GM18867 (cell line): Measurements from ENCODE around the gene SFT2D1.
"Not testable (repeated sequence)": the region's sequence is repeated elsewhere in the genome, so short reads cannot be mapped to it uniquely, and the experiment has no call there.

Source experiments
- ATAC-seq: cut with Tn5 transposase; IDR thresholded peaks from one replicate; pipeline ENCODE4 v1.9.1; 2021; ENCODE audit warnings: mild to moderate bottlenecking, moderate library complexity; ENCODE audit not compliant: unreplicated experiment

The SFT2D1 gene

DNA sequence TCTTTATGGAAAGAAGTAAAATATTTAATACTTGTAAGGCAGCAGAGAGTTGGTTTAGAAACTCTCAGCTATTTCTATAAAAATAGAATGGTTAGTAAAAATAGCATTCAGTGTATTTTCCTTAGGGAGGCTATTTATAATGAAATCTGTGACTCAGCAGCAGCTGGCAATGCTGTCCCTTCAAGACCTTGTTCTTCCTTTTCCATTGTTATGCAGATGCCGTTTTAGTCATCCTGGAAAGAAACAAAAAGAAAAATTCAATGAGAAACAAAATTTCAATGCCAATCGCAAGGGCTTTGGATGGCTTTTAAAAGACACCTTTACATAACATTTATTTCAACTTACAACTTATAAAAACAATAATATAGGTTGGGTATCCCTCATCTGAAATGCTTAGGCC is 22.9 kb upstream of the SFT2D1 start:
- ATAC-seq: no peak

DNA sequence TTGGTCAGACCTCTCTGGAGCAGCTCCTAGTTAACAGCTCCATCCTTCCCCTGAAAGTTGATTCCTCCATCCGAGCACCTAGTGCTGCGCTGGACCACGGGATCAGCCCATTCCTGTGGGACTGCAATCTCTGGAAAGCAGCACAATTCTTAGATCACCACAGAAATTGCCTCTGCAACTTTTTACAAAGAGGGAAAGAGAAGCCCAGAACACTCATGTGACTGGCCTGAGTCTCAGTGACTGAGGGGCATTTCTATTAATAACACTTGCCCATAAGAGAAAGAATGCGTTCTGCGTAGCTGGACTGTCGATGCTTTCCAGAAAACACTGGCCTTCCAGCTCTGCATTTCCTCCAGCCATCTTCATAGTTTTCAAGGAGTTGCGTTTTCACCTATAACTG is 22.1 kb upstream of the SFT2D1 start:
- no peak for ATAC-seq

DNA sequence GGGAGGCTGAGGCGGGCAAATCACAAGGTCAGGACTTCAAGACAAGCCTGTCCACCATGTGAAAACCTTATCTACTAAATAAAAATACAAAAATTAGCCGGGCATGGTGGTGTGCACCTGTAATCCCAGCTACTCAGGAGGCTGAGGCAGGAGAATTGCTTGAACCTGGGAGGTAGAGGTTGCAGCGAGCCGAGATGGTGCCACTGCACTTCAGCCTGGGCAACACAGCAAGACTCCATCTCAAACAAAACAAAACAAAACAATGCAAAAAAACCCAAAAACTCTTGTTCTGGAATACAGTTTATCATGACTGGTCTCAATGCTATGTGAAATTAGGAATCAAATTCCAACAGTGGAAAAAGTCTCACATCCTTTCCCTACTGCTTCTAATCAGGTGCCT is 20.1 kb upstream of the SFT2D1 start:
- not testable (repeated sequence) for ATAC-seq

DNA sequence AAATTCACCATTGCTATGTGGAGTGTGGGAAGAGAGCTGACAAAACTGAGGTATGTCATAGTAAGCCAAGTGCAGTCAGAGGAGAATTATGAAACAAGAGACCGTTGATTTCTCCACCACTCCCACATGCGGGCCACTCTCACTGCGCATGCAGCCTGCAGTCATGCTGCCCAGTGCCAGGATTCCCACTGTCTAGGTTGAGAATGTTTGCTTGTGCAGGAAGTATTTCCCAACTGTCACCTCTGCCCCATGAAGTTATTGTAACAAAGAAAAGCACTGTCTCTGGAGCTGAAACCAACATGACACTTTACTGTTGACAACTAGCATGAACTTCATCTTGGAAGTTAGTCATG is 18.7 kb upstream of the SFT2D1 start:
- no peak for ATAC-seq

DNA sequence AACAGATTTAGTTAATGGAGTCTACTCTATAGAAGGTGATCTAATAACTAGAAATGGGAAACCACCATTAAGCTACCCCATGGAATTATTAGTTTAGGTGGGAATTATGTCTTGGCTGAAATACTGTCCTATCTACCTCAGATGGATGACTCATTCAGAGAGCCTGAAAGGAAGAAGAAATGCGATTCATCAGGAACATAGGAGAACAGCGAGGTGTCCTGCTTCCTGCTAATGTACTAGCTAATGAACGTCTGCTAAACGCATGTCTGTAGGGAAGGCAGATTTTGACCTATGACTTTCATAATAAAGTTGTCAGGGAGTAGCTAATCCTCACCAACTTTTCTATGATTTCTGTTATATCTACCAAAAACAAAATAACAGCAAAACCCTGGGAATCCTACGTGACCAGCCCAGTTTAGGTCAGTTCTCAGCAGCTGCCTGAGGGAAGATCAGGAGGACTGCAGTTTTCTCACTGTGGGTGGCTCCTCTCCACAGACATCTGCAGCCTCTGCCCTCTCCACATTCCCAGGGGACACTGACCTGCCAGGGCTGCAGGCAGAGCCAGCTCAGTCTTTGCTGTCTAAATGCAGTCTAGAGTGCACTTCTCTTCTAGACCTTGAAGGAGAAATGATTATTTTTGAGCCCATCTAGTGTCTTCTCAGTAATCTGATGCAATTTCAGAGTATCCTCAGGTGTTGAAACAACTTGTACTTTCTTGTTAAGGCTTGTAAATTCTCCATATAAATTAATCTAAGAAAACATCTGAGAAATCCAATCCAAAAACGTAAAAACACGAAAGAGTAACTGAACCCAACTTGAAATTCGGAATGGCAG is 18.1 kb upstream of the SFT2D1 start:
- ATAC-seq: no peak

DNA sequence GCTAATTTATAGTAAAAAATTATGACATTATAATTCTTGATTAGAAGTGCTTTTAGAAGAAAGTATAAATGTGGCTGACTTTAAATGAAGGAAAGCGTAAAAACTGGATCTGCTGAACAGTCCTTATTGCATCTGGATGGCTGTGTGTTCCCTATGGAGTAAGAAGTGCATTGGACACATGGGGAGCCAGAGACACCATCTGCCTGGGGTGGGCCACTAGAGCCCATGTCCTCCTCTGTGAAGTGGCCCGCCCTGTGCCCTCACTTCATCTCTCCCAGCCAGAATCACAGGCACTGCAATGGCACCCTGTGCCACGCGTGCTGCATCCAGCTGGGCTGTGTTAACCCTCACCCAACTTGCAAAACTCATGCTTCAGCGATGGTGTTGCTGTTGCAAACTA is 13.2 kb upstream of the SFT2D1 start:
- ATAC-seq: no peak

DNA sequence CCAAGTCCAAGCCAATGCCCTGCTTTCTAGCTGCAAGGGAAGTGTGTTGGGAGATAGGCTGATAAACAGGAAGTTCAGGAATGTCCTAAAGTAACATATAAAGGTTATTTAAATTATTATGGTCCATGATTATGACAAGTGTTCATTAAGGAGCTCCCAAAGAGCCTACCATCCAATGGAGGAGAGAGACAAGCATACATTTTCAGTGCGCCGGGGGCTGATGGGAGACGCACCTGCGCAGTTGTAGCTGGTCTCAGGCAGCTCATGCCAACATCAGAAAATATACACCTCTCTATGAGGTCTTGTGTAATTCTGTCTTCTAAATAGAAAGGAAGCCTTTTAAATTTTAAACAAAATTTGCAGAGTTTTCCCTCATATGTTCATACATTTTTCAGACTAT is 12.6 kb upstream of the SFT2D1 start:
- ATAC-seq: no peak

DNA sequence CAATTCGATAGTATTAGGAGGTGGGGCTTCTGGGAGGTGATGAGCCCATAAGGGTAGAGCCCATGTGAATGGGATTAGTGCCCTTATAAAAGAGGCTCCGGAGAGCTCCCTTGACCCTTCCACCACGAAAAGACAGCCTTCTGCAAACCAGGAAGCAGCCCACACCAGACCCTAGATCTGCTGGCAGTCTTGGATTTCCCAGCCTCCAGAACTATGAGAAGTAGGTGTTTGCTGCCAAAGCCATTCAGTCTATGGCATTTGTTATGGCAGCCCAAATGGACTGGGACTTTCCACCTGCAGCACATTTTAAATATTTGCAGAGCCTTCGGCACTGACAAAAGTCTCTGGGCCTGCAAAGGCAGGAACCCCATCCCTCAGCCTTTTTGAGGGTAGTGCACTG is 11.8 kb upstream of the SFT2D1 start:
- ATAC-seq: no peak

DNA sequence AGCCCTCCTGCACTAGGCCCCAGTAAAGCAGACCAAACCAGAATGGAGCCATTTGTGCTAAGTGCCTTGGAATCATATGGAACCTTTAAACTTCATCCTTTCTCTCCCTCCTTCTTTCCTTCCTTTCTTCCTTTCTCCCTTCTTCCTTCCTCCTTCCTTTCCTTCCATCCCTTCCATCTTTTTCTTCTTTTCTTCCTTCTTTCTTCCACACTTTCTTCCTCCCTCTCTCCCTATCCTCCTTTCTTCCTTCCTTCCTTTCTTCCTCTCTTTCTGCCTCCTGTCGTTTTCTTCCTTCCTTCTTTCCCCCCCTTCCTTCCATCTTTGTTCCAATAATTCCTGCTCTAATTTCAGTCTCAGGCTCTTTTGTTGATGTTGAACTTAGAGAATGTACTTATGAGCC is 11.2 kb upstream of the SFT2D1 start:
- ATAC-seq: no peak

DNA sequence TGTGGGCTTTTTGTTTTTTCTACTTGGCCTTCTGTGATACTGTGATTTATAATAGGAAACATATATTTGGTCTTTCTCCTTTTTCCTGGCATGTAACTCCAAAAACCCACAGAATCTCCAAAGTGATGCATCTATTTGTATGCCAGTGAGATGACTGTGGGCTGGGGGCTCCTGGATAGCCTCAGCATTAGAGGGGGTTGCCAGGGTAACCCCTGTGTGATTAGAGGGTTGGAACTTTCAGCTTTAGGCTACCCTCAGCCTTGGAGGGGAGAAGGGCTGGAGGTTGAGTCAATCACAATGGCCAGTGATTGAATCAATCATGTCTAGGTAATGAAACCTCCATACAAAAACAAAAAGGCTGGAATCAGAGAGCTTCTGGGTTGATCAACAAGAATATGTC is 10.6 kb upstream of the SFT2D1 start:
- ATAC-seq: no peak

DNA sequence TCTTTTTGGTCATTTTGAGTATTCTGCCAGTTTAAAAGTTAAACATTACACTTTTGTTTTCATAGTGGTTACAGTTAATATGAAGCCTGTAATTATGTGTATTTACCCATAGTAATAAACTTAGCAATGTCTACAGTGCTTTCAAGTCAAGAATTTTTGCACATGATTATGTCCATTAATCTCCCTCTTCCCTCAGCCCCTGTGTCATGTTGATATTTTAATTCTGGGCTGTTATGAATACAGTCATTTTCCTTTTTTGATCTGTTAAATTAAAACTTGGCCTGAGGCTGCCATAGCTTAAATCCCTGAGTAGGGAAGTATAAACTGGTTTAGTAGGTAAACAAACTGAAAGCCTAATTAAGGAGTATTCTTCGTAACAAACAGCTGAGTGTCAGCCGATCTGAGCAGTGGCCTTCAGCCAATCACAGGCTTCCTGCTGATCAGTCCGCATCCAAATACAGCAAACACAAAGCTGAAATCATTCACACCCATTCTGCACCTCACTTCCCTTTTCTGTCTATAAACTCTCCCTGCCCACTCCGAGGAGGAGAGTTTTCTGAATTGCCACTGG is 9.5 kb upstream of the SFT2D1 start:
- peak; percentile 98 for ATAC-seq

DNA sequence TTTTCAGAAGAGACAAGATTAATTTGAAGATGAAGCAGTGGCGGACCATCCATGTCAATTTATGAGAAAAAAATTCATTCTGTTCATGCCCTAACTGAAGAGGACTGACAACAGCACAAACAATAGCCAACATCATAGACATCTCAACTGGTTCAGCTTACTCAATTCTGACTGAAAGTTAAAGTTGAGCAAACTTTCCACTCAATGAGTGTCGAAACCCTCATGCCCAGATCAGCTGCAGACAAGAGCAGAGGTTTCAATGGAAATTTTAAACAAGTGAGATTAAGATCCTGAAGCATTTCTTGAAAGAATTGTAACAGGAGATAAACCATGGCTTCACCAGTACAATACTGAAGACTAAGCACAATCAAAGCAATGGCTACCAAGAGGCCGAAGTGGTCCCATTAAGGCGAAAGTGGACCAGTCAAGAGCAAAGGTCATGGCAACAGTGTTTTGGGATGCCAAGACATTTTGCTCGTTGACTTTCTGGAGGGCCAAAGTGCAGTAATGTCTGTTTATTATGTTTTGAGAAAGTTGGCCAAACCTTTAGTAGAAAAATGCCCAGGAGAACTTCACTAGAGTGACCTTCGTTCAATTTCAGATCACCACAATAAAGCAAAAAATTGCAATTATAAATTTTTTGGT is 6.1 kb upstream of the SFT2D1 start:
- ATAC-seq: no peak

DNA sequence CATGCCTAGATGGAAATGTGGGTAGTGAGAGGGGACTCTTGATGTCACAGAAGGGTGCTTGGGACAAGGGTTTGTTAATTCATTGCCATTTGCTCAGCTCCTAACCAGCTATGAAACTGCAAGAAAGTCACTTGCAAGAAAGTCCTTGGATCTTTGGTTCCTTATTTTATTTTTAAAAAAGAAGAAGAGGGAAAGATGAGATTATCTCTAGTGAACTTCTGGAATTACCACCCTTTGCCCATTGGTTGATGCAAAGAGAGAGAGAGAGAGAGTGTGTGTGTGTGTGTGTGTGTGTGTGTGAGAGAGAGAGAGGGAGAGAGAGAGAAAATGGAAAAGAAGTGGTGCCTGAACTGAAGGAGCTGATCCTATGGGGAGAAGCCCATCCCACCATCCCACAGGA is 4.6 kb upstream of the SFT2D1 start:
- ATAC-seq: no peak

DNA sequence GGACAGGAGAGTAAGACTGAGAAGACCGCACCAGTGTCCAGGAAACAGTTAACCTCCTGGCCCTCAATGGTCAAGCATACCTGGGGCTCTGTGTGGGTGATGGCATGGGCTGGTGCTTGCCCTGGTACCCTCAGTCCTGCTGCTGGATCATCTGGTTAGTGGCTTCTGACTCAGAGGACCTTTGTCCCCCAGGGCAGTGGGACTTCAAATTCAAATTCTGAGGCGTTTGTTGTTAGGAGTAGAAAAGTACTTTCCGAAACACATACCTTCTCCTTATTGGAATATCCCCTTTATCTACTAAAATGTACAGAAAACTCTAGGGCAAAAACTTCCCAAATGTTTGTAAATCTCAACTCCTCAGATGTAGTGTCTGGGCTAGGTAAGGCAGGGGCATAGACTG is 4.1 kb upstream of the SFT2D1 start:
- ATAC-seq: no peak

DNA sequence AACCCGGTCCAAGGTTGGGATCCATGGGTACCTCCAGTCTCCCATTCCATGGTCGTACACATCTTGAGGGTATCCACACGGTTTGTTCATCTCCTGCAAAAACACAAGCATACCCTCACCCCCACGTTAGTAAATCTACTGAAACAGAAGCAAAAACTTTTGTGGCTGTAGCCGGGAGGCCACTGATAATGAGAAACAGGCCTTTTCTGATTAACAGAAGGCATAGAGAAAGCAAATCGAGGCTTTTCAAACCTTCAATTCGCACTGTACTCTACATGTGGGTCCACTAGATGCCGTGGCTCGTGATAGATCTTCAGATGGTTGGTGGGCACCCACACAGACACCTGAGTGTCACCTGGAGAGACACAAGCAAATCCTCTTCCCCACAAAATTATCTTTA is 3.3 kb upstream of the SFT2D1 start:
- ATAC-seq: not testable (repeated sequence)

DNA sequence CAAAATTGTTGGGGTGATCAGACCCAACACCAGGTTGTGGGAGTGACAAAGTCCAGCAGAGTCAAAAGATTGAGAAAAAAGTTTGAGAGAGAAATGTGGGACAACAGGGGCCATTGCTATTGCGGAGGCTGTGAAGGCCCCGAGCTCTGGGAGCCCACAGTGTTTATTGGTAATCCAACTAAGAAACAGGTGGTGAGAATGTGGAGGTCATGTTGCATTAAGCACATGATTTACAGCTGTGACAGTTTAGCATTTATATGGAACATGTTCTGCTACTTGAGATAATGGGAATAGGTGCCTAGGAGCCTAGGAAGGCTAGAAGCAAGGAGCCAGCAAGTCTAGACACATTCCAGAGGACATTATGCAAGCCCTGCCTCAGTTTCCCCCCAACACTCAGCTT is 2.6 kb upstream of the SFT2D1 start:
- ATAC-seq: not testable (repeated sequence)

DNA sequence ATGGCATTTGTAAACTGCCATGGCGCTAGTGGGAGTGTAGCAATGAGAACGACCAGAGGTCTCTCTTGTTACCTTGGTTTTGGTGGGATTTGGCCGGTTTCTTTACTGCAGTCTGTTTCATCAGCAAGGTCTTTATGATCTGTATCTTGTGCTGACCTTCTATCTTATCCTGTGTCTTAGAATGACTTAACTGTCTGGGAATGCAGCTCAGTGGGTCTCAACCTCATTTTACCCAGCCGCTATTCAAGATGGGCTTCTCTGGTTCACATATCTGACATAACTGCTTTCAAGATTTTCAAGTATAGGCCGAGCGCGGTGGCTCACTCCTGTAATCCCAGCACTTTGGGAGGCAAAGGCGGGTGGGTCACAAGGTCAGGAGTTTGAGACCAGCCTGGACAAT is 1.9 kb upstream of the SFT2D1 start:
- ATAC-seq: no peak

DNA sequence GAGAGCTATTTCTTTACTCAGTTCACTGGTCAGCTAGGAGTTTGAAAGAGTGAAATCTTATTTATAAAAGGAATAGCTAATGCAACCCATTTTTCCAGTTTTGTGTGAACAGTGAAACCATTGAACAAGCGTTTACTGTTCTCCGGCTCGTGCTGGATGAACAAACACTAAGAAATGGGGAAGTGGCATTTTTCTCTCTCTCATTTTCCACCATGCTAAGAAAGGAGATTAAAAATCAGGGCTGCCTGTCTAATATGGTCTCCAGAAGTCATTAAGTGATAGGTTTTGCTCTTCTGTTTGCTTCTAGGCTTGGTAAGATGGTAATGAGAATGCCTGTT is 774 bp upstream of the SFT2D1 start:
- peak; percentile 25 for ATAC-seq

DNA sequence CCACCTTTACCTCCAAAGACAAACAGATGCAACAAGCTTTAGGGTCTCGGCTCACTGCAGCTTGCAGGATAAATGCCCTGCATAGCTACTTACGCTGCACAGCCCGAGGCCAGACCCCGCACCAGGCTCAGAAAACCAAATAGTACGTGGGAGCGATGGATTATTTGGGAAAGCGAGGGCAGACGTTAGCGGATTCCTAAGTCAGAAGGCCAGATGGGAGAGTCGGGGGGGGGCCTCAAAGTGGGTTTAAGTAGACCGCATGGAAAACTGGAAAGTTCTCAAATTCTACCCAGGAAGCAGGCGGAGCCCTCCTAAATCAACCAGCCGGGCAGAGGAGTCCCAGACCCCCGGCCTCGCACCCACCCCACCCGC is 382 bp downstream of the SFT2D1 start:
- no peak for ATAC-seq

DNA sequence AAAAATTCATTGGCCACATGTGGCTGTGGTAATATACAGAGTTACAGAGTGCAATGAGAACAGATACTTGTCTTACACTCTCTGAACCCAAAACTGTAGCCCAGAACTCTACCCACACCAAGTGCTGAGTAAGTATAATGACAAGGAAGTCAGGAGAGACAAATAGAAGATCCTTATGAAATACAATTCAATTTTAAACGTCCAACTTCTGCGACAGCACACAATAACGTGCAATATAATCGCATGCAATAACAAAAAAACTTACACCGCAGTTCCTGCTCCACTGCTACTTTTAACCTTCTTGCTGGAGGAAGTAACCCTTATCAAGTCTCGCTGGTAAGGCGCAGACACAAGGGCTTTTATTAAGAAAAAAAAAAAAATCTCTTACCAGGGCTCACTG is 881 bp downstream of the SFT2D1 start:
- no peak for ATAC-seq

DNA sequence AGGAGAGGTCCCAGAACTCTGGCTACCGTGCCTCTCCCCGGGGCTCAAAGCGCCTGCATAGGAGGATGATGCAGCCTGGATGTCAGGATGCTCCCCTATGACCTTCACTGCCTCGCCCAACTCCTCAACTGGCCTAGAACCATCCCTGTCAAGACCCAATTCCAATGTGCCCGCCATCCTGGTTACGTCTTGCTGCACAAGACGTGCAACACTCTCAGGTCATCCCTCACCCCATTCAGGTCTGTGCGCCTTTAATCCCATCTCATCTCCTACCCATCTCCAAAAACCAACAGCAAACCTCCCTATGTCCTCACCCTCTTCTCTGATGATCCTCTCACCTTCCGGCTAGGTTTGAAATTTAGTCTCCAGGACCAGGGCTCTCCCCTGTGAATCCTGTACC is 3.5 kb downstream of the SFT2D1 start:
- no peak for ATAC-seq

DNA sequence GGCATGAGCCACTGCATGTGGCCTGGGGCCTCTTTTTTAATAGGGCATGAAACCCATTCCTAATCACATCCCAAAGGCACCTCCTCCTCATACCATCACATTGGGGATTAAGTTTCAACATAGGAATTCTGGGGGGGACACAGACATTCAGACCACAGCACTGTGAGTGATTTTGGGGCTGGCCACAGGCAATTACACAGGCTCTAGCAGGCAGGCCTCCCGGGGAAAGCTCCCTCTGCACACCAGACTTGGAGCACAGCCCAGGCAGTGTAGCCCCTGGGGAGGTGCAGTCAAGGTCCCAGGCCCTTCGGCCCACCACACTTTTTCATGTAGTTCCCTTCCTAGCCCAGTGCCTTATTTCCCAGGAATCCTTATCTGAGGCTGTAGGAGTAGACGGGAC is 5.5 kb downstream of the SFT2D1 start:
- no peak for ATAC-seq
